Measurements from ENCODE around the gene GSG1.
"Not testable (repeated sequence)": the region's sequence is repeated elsewhere in the genome, so short reads cannot be mapped to it uniquely, and the experiment has no call there.

Gene GSG1

GRCh38 chr12:13091832-13092231 lies 11.6 kb downstream of the GSG1 start:
- DNase-seq (ENCODE audit: low spot score): no peak

- no peak for DNase-seq (ENCODE audit: low spot score)
Observed at GRCh38 chr12:13090054-13090453, 13.4 kb downstream of the GSG1 start.

GRCh38 chr12:13088496-13088895 lies 15.0 kb downstream of the GSG1 start:
- no peak for DNase-seq (ENCODE audit: low spot score)

GRCh38 chr12:13087766-13088165 lies 15.7 kb downstream of the GSG1 start:
- no peak for DNase-seq (ENCODE audit: low spot score)

GRCh38 chr12:13085968-13086686 lies 17.3 kb downstream of the GSG1 start:
- DNase-seq (ENCODE audit: low spot score): no peak

- peak; percentile 42 for DNase-seq (ENCODE audit: low spot score)
Observed at GRCh38 chr12:13084898-13085640, 18.4 kb downstream of the GSG1 start.

- not testable (repeated sequence) for DNase-seq (ENCODE audit: low spot score)
Observed at GRCh38 chr12:13083638-13084037, 19.8 kb downstream of the GSG1 start.

GRCh38 chr12:13082861-13083260 lies 20.6 kb downstream of the GSG1 start:
- DNase-seq (ENCODE audit: low spot score): no peak

- DNase-seq (ENCODE audit: low spot score): no peak
Observed at GRCh38 chr12:13080266-13080665, 23.2 kb downstream of the GSG1 start.

- DNase-seq (ENCODE audit: low spot score): no peak
Observed at GRCh38 chr12:13079440-13079906, 24.0 kb downstream of the GSG1 start.

- DNase-seq (ENCODE audit: low spot score): no peak
Observed at GRCh38 chr12:13075786-13076570, 27.5 kb downstream of the GSG1 start.

GRCh38 chr12:13075118-13075480 lies 28.4 kb downstream of the GSG1 start:
- no peak for DNase-seq (ENCODE audit: low spot score)

- no peak for DNase-seq (ENCODE audit: low spot score)
Observed at GRCh38 chr12:13074396-13075117, 28.9 kb downstream of the GSG1 start.

GRCh38 chr12:13073173-13073572 lies 30.3 kb downstream of the GSG1 start:
- DNase-seq (ENCODE audit: low spot score): no peak

GRCh38 chr12:13071305-13072280 lies 31.9 kb downstream of the GSG1 start:
- no peak for DNase-seq (ENCODE audit: low spot score)

- DNase-seq (ENCODE audit: low spot score): no peak
Observed at GRCh38 chr12:13069380-13069779, 34.1 kb downstream of the GSG1 start.

- DNase-seq (ENCODE audit: low spot score): no peak
Observed at GRCh38 chr12:13067322-13067721, 36.1 kb downstream of the GSG1 start.

- DNase-seq (ENCODE audit: low spot score): no peak
Observed at GRCh38 chr12:13066459-13066858, 37.0 kb downstream of the GSG1 start.

GRCh38 chr12:13066014-13066413 lies 37.5 kb downstream of the GSG1 start:
- no peak for DNase-seq (ENCODE audit: low spot score)

- DNase-seq (ENCODE audit: low spot score): no peak
Observed at GRCh38 chr12:13062669-13063068, 40.8 kb downstream of the GSG1 start.

GRCh38 chr12:13061377-13061776 lies 42.1 kb downstream of the GSG1 start:
- no peak for DNase-seq (ENCODE audit: low spot score)

All from kidney tubule cell (primary cell).